ENCODE data around the gene CFAP74. TPM values are rescaled to one million over a fixed set of nuclear protein-coding genes. Genes with fewer than 3 reads are reported as not detected.

The CFAP74 gene
- total and polyA plus RNA-seq, 9 of the 15 experiments (the other 6 are each of a cell fraction or from before 2014, with no cell fraction given) = 0.03 to 0.15 (median 0.05) TPM; not detected in 6

DNA sequence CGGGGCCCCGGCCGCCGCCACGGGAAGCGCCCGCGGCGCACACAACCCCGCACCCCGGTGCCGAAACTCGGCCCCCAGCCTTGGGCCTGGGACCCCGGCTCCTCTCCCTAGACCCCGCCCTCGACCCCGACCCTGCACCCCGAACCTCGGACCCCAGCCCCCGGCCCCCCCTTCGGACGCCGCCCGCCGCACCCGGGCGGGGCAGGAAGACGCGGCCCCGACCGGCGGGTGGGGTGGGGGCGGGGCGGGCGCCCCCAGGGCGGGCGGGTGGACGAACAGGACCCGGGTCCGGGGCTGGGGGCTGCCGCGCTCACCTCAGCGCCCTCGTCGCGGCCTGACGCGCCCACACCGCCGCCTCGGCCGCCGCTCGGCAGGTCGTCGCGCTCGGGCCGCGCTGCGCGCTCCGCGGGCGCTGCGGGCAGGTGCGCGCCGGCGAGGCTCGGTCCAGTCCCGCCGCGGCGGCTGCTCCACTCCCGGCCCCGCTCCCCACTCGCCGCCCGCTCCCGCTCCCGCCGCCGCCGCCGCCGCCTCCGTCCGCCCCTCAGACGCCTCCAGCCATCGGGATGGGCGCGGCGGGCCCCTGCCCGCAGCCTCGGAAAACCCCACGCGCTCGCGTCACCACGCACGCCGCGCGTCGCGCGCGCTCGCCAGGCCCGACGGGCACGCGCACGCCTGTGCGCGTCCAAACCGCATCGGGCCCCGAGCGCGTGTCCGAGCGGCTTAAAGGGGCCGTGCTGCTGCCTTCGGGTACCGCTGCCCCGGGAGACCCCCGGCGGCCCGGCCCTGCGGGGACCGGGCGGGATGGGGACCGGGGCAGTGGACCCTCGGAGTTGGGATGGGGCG is 112.9 kb downstream of the CFAP74 start, which contains the start of gene GNB1 (continued):
- TF ChIP-seq, protein P1, sequence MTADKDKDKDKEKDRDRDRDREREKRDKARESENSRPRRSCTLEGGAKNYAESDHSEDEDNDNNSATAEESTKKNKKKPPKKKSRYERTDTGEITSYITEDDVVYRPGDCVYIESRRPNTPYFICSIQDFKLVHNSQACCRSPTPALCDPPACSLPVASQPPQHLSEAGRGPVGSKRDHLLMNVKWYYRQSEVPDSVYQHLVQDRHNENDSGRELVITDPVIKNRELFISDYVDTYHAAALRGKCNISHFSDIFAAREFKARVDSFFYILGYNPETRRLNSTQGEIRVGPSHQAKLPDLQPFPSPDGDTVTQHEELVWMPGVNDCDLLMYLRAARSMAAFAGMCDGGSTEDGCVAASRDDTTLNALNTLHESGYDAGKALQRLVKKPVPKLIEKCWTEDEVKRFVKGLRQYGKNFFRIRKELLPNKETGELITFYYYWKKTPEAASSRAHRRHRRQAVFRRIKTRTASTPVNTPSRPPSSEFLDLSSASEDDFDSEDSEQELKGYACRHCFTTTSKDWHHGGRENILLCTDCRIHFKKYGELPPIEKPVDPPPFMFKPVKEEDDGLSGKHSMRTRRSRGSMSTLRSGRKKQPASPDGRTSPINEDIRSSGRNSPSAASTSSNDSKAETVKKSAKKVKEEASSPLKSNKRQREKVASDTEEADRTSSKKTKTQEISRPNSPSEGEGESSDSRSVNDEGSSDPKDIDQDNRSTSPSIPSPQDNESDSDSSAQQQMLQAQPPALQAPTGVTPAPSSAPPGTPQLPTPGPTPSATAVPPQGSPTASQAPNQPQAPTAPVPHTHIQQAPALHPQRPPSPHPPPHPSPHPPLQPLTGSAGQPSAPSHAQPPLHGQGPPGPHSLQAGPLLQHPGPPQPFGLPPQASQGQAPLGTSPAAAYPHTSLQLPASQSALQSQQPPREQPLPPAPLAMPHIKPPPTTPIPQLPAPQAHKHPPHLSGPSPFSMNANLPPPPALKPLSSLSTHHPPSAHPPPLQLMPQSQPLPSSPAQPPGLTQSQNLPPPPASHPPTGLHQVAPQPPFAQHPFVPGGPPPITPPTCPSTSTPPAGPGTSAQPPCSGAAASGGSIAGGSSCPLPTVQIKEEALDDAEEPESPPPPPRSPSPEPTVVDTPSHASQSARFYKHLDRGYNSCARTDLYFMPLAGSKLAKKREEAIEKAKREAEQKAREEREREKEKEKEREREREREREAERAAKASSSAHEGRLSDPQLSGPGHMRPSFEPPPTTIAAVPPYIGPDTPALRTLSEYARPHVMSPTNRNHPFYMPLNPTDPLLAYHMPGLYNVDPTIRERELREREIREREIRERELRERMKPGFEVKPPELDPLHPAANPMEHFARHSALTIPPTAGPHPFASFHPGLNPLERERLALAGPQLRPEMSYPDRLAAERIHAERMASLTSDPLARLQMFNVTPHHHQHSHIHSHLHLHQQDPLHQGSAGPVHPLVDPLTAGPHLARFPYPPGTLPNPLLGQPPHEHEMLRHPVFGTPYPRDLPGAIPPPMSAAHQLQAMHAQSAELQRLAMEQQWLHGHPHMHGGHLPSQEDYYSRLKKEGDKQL (CRISPR knock-in tag; IDR thresholded peaks at IDR 0.05; ENCODE audit: borderline replicate concordance) = no peak
- TF ChIP-seq, protein P2, sequence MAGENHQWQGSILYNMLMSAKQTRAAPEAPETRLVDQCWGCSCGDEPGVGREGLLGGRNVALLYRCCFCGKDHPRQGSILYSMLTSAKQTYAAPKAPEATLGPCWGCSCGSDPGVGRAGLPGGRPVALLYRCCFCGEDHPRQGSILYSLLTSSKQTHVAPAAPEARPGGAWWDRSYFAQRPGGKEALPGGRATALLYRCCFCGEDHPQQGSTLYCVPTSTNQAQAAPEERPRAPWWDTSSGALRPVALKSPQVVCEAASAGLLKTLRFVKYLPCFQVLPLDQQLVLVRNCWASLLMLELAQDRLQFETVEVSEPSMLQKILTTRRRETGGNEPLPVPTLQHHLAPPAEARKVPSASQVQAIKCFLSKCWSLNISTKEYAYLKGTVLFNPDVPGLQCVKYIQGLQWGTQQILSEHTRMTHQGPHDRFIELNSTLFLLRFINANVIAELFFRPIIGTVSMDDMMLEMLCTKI (IDR thresholded peaks at IDR 0.05; ENCODE audit: partially characterized antibody) = no peak
- TF ChIP-seq, protein P3, sequence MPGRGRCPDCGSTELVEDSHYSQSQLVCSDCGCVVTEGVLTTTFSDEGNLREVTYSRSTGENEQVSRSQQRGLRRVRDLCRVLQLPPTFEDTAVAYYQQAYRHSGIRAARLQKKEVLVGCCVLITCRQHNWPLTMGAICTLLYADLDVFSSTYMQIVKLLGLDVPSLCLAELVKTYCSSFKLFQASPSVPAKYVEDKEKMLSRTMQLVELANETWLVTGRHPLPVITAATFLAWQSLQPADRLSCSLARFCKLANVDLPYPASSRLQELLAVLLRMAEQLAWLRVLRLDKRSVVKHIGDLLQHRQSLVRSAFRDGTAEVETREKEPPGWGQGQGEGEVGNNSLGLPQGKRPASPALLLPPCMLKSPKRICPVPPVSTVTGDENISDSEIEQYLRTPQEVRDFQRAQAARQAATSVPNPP (IDR thresholded peaks at IDR 0.05; ENCODE audit: borderline replicate concordance, insufficient read depth, insufficient read length) = no peak
- TF ChIP-seq, protein P4, sequence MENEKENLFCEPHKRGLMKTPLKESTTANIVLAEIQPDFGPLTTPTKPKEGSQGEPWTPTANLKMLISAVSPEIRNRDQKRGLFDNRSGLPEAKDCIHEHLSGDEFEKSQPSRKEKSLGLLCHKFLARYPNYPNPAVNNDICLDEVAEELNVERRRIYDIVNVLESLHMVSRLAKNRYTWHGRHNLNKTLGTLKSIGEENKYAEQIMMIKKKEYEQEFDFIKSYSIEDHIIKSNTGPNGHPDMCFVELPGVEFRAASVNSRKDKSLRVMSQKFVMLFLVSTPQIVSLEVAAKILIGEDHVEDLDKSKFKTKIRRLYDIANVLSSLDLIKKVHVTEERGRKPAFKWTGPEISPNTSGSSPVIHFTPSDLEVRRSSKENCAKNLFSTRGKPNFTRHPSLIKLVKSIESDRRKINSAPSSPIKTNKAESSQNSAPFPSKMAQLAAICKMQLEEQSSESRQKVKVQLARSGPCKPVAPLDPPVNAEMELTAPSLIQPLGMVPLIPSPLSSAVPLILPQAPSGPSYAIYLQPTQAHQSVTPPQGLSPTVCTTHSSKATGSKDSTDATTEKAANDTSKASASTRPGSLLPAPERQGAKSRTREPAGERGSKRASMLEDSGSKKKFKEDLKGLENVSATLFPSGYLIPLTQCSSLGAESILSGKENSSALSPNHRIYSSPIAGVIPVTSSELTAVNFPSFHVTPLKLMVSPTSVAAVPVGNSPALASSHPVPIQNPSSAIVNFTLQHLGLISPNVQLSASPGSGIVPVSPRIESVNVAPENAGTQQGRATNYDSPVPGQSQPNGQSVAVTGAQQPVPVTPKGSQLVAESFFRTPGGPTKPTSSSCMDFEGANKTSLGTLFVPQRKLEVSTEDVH (IDR thresholded peaks at IDR 0.05; ENCODE audit: low read depth, partially characterized antibody) = no peak
- TF ChIP-seq, protein P5, sequence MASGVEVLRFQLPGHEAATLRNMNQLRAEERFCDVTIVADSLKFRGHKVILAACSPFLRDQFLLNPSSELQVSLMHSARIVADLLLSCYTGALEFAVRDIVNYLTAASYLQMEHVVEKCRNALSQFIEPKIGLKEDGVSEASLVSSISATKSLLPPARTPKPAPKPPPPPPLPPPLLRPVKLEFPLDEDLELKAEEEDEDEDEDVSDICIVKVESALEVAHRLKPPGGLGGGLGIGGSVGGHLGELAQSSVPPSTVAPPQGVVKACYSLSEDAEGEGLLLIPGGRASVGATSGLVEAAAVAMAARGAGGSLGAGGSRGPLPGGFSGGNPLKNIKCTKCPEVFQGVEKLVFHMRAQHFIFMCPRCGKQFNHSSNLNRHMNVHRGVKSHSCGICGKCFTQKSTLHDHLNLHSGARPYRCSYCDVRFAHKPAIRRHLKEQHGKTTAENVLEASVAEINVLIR (CRISPR knock-in tag; IDR thresholded peaks at IDR 0.05) = peak; percentile 92
- TF ChIP-seq CBX8 (IDR thresholded peaks at IDR 0.05; ENCODE audit: borderline replicate concordance, extremely low read depth, low read depth, low read length, poor library complexity, severe bottlenecking) (no peak), FOXA1 (IDR thresholded peaks at IDR 0.05; ENCODE audit: borderline replicate concordance) (no peak), LEF1 (IDR thresholded peaks at IDR 0.05) (no peak), EGR1 (conservative IDR thresholded peaks at IDR 0.05) (peak; percentile 51; the same call in 1 of the 2 replicates), ZNF384 (IDR thresholded peaks at IDR 0.05; ENCODE audit: low read depth, low read length) (no peak), ZNF717 (CRISPR knock-in tag; IDR thresholded peaks at IDR 0.05) (no peak), ASH1L (IDR thresholded peaks at IDR 0.05; ENCODE audit: borderline replicate concordance, low read depth, partially characterized antibody) (no peak), ZFX (CRISPR knock-in tag; IDR thresholded peaks at IDR 0.05) (no peak), ZNF232 (CRISPR knock-in tag; IDR thresholded peaks at IDR 0.05) (no peak)
